Stomach (tissue), 4 donors: ENCODE data around the gene TES.

ENCODE experiments used
- POLR2A ChIP-seq, 4 donors: fragments of 450-650 bp; IDR thresholded peaks; one replicate each; pipeline ENCODE4 v1.6.1; 2016; ENCODE audit warnings: antibody characterized with exemption in 4 of 4, control low read depth in 2 of 4, mild to moderate bottlenecking in 1 of 4, moderate library complexity in 1 of 4
- POLR2AphosphoS5 ChIP-seq, 3 donors: sonication (generic); formaldehyde crosslinking; IDR thresholded peaks; one replicate each; pipeline ENCODE4 v1.6.1; 2016; ENCODE audit warnings: antibody characterized with exemption in 3 of 3
- TF ChIP-seq, protein P1 (sequence below), 7 experiments: fragments of 450-650 bp in 4 of 7; fragments of 200-600 bp in 3 of 7; sonication (generic) in 3 of 7; IDR thresholded peaks; one replicate each; pipeline ENCODE4 v1.5.1; 2016 to 2019; ENCODE audit warnings: antibody characterized with exemption in 7 of 7, control low read depth in 2 of 7, mild to moderate bottlenecking in 1 of 7

DNA sequence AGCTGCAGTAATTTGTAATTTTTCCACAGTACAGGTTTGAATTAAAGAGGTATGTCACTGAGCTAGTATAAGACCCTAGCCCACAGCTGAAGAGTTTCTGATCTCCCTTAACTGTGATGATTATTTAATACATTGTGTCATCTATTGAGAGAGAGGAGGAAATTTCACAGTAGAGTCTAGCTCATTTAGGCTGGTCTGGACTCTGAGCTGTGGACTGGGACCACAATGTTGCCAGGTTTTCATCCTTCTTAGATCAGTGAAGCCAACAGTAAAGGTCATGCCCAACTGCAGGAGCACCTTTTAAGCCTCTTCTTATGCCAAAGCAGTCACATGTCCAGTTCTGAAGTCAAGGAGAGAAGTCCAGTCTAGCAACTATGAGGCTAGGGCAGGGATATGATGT, 8.9 kb downstream of the TES start:
- TF ChIP-seq, protein P1, sequence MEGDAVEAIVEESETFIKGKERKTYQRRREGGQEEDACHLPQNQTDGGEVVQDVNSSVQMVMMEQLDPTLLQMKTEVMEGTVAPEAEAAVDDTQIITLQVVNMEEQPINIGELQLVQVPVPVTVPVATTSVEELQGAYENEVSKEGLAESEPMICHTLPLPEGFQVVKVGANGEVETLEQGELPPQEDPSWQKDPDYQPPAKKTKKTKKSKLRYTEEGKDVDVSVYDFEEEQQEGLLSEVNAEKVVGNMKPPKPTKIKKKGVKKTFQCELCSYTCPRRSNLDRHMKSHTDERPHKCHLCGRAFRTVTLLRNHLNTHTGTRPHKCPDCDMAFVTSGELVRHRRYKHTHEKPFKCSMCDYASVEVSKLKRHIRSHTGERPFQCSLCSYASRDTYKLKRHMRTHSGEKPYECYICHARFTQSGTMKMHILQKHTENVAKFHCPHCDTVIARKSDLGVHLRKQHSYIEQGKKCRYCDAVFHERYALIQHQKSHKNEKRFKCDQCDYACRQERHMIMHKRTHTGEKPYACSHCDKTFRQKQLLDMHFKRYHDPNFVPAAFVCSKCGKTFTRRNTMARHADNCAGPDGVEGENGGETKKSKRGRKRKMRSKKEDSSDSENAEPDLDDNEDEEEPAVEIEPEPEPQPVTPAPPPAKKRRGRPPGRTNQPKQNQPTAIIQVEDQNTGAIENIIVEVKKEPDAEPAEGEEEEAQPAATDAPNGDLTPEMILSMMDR (IDR thresholded peaks at IDR 0.05): no peak
- TF ChIP-seq POLR2AphosphoS5 (IDR thresholded peaks at IDR 0.05) (no peak), POLR2A (IDR thresholded peaks at IDR 0.05) (no peak)
